NCI-H128 (cell line): ENCODE results near the gene NPHP3.
A peak's percentile ranks its signal among the peaks of the same experiment; 100 is the strongest.
"Not testable (repeated sequence)": the region's sequence is repeated elsewhere in the genome, so short reads cannot be mapped to it uniquely, and the experiment has no call there.

Experiments
- DNase-seq: peaks from one replicate; lab custom pipeline; 2025; ENCODE audit not compliant: unreplicated experiment; lab: John Stamatoyannopoulos, UW

The NPHP3 gene, protein sequence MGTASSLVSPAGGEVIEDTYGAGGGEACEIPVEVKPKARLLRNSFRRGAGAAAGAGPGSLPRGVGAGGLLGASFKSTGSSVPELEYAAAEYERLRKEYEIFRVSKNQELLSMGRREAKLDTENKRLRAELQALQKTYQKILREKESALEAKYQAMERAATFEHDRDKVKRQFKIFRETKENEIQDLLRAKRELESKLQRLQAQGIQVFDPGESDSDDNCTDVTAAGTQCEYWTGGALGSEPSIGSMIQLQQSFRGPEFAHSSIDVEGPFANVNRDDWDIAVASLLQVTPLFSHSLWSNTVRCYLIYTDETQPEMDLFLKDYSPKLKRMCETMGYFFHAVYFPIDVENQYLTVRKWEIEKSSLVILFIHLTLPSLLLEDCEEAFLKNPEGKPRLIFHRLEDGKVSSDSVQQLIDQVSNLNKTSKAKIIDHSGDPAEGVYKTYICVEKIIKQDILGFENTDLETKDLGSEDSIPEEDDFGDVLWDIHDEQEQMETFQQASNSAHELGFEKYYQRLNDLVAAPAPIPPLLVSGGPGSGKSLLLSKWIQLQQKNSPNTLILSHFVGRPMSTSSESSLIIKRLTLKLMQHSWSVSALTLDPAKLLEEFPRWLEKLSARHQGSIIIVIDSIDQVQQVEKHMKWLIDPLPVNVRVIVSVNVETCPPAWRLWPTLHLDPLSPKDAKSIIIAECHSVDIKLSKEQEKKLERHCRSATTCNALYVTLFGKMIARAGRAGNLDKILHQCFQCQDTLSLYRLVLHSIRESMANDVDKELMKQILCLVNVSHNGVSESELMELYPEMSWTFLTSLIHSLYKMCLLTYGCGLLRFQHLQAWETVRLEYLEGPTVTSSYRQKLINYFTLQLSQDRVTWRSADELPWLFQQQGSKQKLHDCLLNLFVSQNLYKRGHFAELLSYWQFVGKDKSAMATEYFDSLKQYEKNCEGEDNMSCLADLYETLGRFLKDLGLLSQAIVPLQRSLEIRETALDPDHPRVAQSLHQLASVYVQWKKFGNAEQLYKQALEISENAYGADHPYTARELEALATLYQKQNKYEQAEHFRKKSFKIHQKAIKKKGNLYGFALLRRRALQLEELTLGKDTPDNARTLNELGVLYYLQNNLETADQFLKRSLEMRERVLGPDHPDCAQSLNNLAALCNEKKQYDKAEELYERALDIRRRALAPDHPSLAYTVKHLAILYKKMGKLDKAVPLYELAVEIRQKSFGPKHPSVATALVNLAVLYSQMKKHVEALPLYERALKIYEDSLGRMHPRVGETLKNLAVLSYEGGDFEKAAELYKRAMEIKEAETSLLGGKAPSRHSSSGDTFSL (N-terminal part only)

DNA sequence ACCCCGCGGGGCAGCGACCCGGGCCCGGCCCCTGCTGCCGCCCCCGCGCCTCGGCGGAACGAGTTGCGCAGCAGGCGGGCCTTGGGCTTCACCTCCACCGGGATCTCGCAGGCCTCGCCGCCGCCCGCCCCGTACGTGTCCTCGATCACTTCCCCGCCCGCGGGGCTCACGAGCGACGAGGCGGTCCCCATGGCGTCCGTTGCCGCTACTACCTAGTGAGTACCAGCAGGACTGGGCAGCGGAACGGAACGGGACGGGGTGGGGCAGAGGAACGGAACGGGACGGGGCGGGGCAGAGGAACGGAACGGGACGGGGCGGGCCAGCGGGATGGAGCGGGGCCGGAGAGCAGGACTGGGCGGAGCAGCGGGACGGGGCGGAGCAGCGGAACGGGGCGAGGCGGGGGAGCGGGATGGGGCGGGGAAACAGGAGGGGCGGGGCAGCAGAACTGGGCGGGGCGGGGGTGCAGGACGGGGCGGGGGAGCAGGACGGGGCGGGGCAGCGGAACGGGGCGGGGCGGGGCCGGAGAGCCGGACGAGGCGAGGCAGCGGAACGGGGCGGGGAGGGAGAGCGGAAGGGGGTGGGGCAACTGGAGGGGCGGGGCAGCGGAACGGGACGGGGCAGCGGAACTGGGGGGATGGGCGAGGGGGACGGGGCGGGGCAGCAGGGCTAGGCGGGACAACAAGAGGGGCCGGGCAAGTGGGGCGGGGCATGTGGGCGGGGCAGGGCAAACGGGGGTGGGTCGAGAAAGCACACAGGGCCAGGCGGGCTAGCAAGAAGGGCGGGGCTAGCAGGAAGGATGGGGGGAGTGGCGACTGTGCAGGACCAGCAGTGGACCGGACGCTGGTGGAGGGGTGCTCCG is at the start of gene NPHP3:
Gene NPHP3 (minus strand): TSS at position 245 of the 859 bp plus-strand sequence. CDS start 54 bp downstream, at position 191.
- DNase-seq: peak; percentile 78

DNA sequence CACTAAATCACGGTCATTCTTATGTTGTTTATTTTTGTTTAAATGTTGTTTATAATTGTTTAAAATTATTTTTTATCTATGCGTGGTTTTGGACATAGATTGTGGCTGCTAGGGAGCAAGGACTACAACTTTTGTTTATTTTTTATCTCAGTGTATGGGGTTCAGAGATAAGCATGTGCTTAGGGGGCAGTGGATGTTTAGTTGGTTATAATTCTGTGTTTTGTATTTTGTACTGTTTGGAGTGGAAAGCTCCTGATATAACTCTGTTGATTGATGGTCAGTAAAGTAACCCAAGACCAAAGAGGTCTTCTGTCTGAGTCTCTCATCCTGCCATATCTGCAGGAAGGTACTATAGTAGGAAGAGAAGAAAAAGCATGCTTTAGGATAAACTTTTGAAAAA is 36.5 kb upstream of the NPHP3 start:
- DNase-seq: no peak

GRCh38 chr3:132756108-132756650 is 34.0 kb upstream of the NPHP3 start:
- no peak for DNase-seq

GRCh38 chr3:132753946-132754345 is 31.7 kb upstream of the NPHP3 start:
- no peak for DNase-seq

- no peak for DNase-seq
These were observed 27.6 kb upstream of the NPHP3 start for GRCh38 chr3:132749786-132750185.

DNA sequence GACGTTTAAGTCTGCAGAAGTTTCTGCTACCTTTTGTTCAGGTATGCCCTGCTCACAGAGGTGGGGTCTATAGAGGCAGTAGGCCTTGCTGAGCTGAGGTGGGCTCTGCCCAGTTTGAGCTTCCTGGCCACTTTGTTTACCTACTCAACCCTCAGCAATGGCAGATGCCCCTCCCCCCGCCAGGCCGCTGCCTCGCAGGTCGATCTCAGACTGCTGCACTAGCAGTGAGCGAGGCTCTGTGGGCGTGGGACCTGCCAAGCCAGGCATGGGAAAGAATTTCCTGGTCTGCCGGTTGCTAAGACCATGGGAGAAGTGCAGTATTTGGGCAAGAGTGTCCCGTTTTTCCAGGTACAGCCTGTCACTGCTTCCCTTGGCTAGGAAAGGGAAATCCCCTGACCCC is 24.5 kb upstream of the NPHP3 start:
- not testable (repeated sequence) for DNase-seq

GRCh38 chr3:132738314-132738713 is 16.1 kb upstream of the NPHP3 start:
- no peak for DNase-seq

GRCh38 chr3:132735589-132735988 is 13.4 kb upstream of the NPHP3 start:
- no peak for DNase-seq

DNA sequence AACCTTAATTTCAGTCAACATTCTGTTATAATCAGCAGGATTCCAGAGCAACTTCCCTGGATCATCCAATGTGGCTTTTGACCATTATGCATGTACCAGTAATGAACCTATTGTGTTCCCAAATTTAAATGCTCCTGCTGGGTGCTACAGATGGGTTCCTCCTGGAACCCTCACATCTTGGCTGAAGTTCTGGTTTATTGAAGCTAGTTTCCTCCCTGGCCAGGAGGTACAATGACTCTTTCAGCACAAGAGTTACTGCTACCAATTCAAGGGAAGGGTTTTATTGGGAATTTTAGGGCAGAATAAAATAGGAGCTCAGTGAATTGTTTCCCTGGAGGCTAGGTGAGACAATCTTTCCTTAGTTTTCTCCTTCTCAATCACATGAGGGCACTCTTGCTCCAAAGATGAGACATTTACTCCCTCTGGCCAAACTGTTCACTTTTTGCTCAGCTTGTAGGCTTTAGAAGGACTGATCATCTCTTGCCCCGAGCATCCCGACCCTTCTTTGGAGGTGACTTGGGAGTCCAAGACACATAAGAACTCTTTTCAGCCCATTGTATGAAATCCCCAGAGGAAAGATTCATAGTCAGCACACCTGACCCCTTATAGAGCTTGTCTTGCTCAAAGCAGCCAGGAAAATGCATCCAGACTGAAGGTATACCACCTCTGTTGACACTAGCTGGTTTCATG is 8.8 kb upstream of the NPHP3 start:
- DNase-seq: peak; percentile 56

GRCh38 chr3:132726341-132726823 is 4.2 kb upstream of the NPHP3 start:
- DNase-seq: peak; percentile 8

- no peak for DNase-seq
These were observed 1.1 kb upstream of the NPHP3 start for GRCh38 chr3:132723024-132723950.

DNA sequence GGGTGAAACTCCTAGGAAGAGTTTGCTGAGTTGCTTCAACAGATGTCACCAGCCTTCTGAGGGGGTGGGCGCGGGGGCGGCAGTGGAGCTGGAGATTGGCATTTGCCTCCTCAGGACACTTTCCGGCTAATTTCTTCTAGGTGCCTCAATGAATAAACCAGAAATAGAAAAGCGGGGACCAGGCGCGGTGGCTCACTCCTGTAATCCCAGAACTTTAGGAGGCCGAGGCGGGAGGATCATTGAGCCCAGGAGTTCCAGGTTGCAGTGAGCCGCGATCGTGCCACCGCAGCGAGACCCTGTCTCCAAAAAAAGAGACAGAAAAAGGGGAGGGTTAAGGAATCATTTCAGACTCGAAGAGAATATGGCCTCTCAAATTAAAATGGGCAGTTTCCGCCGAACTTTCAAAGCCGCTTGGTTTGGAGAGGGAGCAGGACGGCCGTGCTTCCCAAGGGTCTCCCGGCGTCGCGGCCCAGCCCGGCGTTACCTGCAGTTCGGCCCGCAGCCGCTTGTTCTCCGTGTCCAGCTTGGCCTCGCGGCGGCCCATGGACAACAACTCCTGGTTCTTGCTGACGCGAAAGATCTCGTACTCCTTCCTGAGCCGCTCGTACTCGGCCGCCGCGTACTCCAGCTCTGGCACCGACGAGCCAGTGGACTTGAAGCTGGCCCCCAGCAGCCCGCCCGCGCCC is 587 bp downstream of the NPHP3 start:
- DNase-seq: no peak

- DNase-seq: no peak
These were observed 2.0 kb downstream of the NPHP3 start for GRCh38 chr3:132720228-132720627.

DNA sequence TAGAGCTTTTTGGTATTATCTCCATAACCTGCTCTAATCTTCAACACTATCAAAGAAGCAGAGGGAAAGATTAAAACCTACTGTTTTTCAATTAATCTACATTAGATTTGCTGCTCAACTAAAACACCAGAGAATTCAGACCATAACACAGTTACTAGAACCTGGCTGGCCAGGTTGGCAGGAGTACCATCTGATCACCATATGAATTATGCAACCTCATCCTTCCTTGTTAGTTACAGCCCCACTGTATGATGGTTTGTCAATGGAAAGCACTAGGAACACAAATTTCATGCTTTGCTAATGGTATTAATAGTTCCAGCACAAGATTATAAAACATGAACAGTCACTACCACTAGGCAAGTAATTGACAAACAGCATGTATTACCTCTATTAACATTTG is 5.8 kb downstream of the NPHP3 start:
- no peak for DNase-seq

GRCh38 chr3:132713977-132714727 is 8.1 kb downstream of the NPHP3 start:
- no peak for DNase-seq

DNA sequence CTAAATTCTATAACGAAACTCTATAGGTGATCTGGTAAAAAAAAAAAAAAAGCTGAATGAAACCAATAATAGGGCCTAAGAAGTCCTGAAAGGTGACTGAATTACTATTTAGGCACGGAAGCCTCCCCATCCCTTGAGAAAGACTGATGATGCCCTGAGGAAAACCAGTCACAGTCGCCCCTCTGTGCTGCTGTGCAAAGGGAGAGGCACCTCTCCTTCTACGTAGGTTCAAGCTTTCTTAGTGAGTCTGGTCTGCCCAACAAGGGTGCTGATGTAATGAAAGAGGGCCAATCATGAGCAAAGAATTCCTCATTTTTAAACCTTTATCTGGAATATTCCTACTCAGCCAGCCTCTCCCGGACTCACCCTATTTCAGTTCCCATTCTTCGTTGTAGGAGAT is 11.9 kb downstream of the NPHP3 start:
- DNase-seq: no peak

DNA sequence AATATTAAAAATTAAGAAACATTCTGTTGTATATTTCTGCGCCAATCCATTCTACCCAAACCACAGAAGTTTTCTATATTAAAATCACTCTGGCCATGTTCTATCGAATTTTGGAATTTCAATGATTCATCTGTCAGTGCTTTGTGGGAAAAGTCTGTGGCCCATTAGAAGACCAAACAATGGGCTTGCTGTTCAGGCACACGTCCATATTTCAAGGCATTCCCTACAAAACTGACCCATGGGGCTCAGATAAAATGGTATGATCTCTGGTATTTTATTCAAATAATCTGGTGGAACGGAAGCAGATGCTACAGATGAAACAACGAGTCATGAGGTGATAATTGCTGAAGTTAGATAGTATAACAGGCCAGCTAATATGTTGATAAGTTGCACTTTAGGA is 12.4 kb downstream of the NPHP3 start:
- no peak for DNase-seq
